AG09309 (cell line): ENCODE data around the gene WSCD2.

Experiments
- DNase-seq: peaks from one replicate; pipeline ENCODE4 v3.0.0-alpha.2; 2010; ENCODE audit warnings: low read depth
- H3K4me3 ChIP-seq: 2 replicates; pipeline ENCODE4 v1.5.1; 2011; ENCODE audit warnings: mild to moderate bottlenecking, low read depth, low read length, moderate library complexity; ENCODE audit not compliant: control insufficient read depth
- TF ChIP-seq, protein P1 (sequence below): IDR thresholded peaks from 2 replicates; pipeline ENCODE4 v1.5.1; 2011; ENCODE audit warnings: mild to moderate bottlenecking, low read depth, low read length, inconsistent platforms; ENCODE audit not compliant: insufficient read depth, control insufficient read depth; ENCODE audit errors: missing control alignments

The WSCD2 gene

DNA sequence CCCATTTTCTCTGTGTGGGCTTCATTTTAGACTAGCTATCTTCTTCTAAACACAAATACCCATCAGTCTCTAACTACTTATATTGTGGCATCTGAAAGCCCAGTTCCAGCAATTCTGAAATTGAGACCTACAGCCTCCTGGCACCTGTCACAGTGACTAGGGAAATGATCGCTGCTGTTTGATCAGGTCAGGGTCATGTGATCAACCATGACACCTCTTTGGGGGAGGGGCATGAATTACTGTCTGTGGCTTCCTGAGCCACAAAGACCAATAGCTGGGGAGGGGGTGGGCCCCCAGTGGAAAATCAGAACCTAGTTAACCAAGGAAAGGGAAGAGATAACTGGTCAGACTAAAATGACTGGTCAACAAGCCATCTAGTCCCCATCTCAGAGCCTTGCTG lies 14.1 kb downstream of the WSCD2 start:
- no peak for DNase-seq
- H3K4me3 ChIP-seq: no peak overlapping the region
- TF ChIP-seq, protein P1, sequence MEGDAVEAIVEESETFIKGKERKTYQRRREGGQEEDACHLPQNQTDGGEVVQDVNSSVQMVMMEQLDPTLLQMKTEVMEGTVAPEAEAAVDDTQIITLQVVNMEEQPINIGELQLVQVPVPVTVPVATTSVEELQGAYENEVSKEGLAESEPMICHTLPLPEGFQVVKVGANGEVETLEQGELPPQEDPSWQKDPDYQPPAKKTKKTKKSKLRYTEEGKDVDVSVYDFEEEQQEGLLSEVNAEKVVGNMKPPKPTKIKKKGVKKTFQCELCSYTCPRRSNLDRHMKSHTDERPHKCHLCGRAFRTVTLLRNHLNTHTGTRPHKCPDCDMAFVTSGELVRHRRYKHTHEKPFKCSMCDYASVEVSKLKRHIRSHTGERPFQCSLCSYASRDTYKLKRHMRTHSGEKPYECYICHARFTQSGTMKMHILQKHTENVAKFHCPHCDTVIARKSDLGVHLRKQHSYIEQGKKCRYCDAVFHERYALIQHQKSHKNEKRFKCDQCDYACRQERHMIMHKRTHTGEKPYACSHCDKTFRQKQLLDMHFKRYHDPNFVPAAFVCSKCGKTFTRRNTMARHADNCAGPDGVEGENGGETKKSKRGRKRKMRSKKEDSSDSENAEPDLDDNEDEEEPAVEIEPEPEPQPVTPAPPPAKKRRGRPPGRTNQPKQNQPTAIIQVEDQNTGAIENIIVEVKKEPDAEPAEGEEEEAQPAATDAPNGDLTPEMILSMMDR: no peak

DNA sequence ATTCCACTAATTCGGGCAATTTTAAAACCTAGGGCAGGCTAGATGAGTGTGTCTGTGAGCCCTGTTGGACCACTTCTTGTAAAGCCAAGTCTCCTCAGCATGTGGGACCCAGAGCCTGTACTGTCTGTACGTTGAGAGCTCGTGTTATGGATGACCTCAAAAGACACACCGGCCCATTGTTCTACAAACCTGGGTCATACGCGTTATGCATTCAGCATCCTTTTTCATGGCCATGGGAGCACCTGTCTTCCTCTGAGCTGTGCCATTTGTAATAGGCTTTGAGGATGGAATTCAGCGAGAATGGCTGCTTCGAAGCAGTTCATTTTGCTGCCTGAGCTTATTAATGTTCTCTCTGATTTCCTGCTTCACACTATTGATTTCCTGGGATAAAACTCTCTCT lies 15.0 kb downstream of the WSCD2 start:
- TF ChIP-seq, protein P1: no peak
- DNase-seq: no peak
- no peak overlapping the region for H3K4me3 ChIP-seq

DNA sequence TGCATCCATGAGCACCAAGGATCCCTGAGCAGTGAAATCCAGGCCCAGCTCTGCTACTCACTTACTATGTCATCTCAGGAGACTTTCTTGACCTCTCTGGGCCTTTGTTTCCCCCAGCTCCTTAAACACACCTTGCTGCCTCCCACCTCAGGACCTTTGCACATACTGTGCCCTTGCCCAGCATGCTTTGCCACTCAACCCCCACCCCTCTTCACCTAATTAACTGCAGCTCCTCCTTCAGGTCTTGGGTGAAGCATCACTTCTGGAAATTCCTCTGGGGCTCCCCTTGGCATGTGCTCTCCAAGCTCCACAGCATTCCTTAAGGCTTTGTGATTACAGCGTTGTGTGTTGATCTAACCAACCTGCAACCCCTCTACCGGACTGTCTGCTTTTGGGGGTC lies 15.9 kb downstream of the WSCD2 start:
- H3K4me3 ChIP-seq: no peak overlapping the region
- no peak for DNase-seq
- TF ChIP-seq, protein P1: no peak

DNA sequence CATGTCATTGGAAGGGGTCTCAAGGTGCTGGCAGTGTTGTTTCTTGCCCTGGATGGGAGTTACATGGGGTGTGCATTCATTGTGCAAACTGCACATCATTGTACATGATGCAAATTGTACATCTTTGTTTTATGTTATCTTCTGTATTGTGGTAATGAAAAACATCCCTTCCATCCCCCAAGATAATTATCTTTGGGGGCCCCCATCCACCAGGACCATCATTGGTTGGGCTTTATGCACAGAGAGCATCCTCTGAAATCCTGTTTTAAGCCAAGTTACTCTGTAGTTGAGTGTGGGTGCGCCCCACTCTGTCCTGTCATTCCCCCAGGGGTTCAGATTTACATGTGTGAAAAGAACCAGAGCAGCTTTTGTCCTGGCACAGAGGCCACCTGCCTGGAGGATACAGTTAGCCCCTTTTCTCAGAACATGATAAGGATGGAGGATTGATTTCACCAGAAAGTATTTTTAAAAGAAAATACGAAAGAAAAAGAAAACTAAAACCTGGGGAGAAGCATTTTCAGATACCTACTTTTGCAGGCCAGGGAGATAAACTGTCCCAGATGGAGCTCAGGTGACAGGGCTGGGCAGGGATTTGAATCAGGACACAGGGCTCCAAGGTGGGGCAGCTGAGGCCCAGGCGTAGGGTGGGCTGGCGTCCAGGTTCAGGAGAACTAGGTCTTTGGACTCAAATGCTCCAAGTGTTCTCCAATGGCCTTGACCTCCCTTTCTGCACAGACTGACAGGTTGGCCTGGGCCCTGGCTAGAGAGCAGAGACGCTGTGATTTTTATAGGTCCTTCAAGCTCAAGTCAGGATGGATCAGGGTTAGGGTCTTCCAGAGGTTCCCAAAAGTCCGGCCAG lies 17.2 kb downstream of the WSCD2 start:
- DNase-seq: no peak
- TF ChIP-seq, protein P1: no peak
- no peak overlapping the region for H3K4me3 ChIP-seq

DNA sequence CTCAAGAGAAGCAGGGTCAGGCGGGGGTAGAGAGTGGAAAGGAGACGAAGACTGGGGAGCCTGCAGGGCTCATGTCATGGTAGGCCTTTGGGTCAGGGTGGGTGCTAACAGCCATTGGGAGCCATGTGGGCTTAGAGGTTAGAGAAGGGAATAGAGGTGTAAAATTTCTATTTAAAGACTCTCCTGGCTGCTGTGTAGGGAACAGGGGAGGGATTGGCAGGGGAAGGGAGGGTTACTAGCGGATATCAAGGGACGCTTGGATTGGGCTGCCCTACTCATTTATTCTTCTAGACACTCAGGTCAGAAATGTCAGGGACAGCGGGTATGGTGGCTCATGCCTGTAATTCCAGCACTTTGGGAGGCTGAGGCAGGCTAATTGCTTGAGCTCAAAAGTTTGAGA lies 18.2 kb downstream of the WSCD2 start:
- no peak overlapping the region for H3K4me3 ChIP-seq
- TF ChIP-seq, protein P1: no peak
- DNase-seq: no peak

DNA sequence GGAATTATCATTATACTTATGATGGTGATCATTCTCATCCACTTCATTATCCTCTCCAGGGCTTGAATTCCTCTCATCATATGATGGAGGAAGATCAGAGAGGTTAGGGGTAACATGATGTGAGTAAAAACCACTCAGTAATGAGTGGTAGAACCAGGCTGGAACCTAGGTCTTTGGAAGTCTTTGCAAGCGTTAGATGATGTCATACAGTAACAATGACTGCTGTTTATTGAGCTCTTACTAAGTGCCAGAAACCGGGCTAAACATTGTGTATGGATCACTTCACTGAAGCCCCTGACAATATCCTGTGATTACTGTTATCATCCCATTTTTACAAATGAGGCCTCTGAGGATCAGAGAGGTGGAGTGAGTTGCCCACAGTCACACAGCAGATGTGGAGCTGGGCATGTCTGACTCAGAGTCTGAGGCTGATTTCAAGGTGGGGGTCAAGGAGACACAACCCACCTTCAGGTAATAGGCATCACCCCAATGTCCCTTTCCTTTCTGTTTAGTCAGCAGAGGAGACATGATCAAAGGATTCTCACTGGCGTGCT lies 19.5 kb downstream of the WSCD2 start:
- DNase-seq: no peak
- TF ChIP-seq, protein P1: no peak
- H3K4me3 ChIP-seq: no peak overlapping the region
